ENCODE results near the gene CSTF2T. TPM values are rescaled to one million over a fixed set of nuclear protein-coding genes. Genes with fewer than 3 reads are reported as not detected.

CSTF2T gene
- total RNA-seq, 4 donors from 2014 or later, result 18.6 to 25.7 (median 20.8) TPM

- Histone ChIP-seq H3K4me1 (no peaks in the 10 kb centered on the region), H3K36me3 (no peaks in the 10 kb centered on the region), H3K27ac (no peak overlapping the region), H3K27me3 (no peaks in the 10 kb centered on the region), H3K4me3 (no peak overlapping the region), H3K9me3 (no peaks in the 10 kb centered on the region)
- DNase-seq (ENCODE audit: low spot score in 2 of 2), result no peak
- WGBS, 2 donors, result 84 to 87% methylated on average over 4 of the region's 4 CpGs
- TF ChIP-seq EP300 (IDR thresholded peaks at IDR 0.05), result no peak
- TF ChIP-seq CTCF (IDR thresholded peaks at IDR 0.05), result no peak
- TF ChIP-seq POLR2A (IDR thresholded peaks at IDR 0.05), result no peak
Observed at GRCh38 chr10:51716981-51717380, 17.6 kb upstream of the CSTF2T start.

GRCh38 chr10:51711519-51711891, 12.1 kb upstream of the CSTF2T start:
- Histone ChIP-seq H3K4me1 (no peaks in the 10 kb centered on the region), H3K27ac (no peak overlapping the region)
- TF ChIP-seq CTCF (IDR thresholded peaks at IDR 0.05), result no peak
- TF ChIP-seq EP300 (IDR thresholded peaks at IDR 0.05), result no peak
- no peak for TF ChIP-seq POLR2A (IDR thresholded peaks at IDR 0.05)

GRCh38 chr10:51709324-51709972, 10.1 kb upstream of the CSTF2T start:
- Histone ChIP-seq H3K9me3 (no peaks in the 10 kb centered on the region), H3K4me1 (peaks cover 0 to 6% (median 0%) of the 10 kb centered on the region in 4 donors), H3K36me3 (no peaks in the 10 kb centered on the region), H3K27me3 (no peaks in the 10 kb centered on the region), H3K4me3 (no peak overlapping the region), H3K27ac (no peak overlapping the region)
- TF ChIP-seq EP300 (IDR thresholded peaks at IDR 0.05), result no peak
- TF ChIP-seq POLR2A (IDR thresholded peaks at IDR 0.05), result no peak
- no peak for TF ChIP-seq CTCF (IDR thresholded peaks at IDR 0.05)
- no peak for DNase-seq (ENCODE audit: low spot score in 2 of 2)
- 72 to 84% methylated on average over 2 of the region's 2 CpGs for WGBS, 2 donors

More at GRCh38 chr10:51711519-51711891, 12.1 kb upstream of the CSTF2T start:
- Histone ChIP-seq H3K36me3 (no peaks in the 10 kb centered on the region), H3K27me3 (no peaks in the 10 kb centered on the region), H3K9me3 (no peaks in the 10 kb centered on the region), H3K4me3 (no peak overlapping the region)
- DNase-seq (ENCODE audit: low spot score in 2 of 2), result no peak
- WGBS, 2 donors, result 60 to 70% methylated on average over 1 of the region's 1 CpG

- Histone ChIP-seq H3K27me3 (no peaks in the 10 kb centered on the region), H3K36me3 (no peaks in the 10 kb centered on the region), H3K9me3 (no peaks in the 10 kb centered on the region), H3K27ac (no peak overlapping the region), H3K4me3 (no peak overlapping the region), H3K4me1 (peaks cover 0 to 6% (median 0%) of the 10 kb centered on the region in 4 donors)
- no peak for DNase-seq (ENCODE audit: low spot score in 2 of 2)
- TF ChIP-seq EP300 (IDR thresholded peaks at IDR 0.05) (no peak), POLR2A (IDR thresholded peaks at IDR 0.05) (no peak), CTCF (IDR thresholded peaks at IDR 0.05) (no peak)
- 52 to 83% methylated on average over 1 to 2 of the region's 2 CpGs for WGBS, 2 donors
Observed at GRCh38 chr10:51708609-51709008, 9.2 kb upstream of the CSTF2T start.

GRCh38 chr10:51707821-51708424, 8.5 kb upstream of the CSTF2T start:
- no peaks in the 10 kb centered on the region for H3K36me3 ChIP-seq
- peaks cover 0 to 6% (median 0%) of the 10 kb centered on the region in 4 donors for H3K4me1 ChIP-seq
- 82 to 86% methylated on average over 5 of the region's 5 CpGs for WGBS, 2 donors
- H3K27me3 ChIP-seq, result no peaks in the 10 kb centered on the region
- no peak overlapping the region for H3K4me3 ChIP-seq
- no peaks in the 10 kb centered on the region for H3K9me3 ChIP-seq
- DNase-seq (ENCODE audit: low spot score in 2 of 2), result no peak
- TF ChIP-seq EP300 (IDR thresholded peaks at IDR 0.05) (no peak), CTCF (IDR thresholded peaks at IDR 0.05) (no peak), POLR2A (IDR thresholded peaks at IDR 0.05) (no peak)
- no peak overlapping the region for H3K27ac ChIP-seq

All from tibial nerve (tissue), 4 donors.